ENCODE data around the gene ERC2.

- TF ChIP-seq, protein P1, sequence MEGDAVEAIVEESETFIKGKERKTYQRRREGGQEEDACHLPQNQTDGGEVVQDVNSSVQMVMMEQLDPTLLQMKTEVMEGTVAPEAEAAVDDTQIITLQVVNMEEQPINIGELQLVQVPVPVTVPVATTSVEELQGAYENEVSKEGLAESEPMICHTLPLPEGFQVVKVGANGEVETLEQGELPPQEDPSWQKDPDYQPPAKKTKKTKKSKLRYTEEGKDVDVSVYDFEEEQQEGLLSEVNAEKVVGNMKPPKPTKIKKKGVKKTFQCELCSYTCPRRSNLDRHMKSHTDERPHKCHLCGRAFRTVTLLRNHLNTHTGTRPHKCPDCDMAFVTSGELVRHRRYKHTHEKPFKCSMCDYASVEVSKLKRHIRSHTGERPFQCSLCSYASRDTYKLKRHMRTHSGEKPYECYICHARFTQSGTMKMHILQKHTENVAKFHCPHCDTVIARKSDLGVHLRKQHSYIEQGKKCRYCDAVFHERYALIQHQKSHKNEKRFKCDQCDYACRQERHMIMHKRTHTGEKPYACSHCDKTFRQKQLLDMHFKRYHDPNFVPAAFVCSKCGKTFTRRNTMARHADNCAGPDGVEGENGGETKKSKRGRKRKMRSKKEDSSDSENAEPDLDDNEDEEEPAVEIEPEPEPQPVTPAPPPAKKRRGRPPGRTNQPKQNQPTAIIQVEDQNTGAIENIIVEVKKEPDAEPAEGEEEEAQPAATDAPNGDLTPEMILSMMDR (conservative IDR thresholded peaks at IDR 0.05; ENCODE audit: low read length) = no peak
- TF ChIP-seq EZH2phosphoT487 (IDR thresholded peaks at IDR 0.05; ENCODE audit: borderline replicate concordance, low read depth, low read length) = no peak
Measured at GRCh38 chr3:55461896-55462295, 1006.4 kb downstream of the ERC2 start.

All from OCI-LY7 (cell line).